MCF 10A (cell line): Measurements from ENCODE around the gene VWA3B. TPM values are rescaled to one million over a fixed set of nuclear protein-coding genes. Genes with fewer than 3 reads are reported as not detected.

Experiments used
- BruUV-seq: library from RNA; stranded (reverse); fragments of 400-500 nt; replicated peaks from 2 replicates; lab custom pipeline; 2021; lab: Mats Ljungman, UMichigan
- CTCF ChIA-PET: fragments of 300-600 bp; sonication (Branson Sonifier 250); formaldehyde crosslinking; extraction: SDS; loops from one replicate; lab custom pipeline; 2021; ENCODE audit warnings: antibody characterized with exemption, inconsistent platforms; lab: Yijun Ruan, JAX
- POLR2A ChIA-PET: fragments of 300-600, 350-650 bp; sonication (Branson Sonifier 250); formaldehyde crosslinking; extraction: SDS; loops from one replicate; lab custom pipeline; 2020; ENCODE audit warnings: antibody characterized with exemption, inconsistent platforms; lab: Yijun Ruan, JAX
- DNase-seq: peaks from one replicate; pipeline ENCODE4 v3.0.0-alpha.2; 2018; ENCODE audit not compliant: unreplicated experiment
- H3K27ac Mint-ChIP-seq: one replicate; pipeline ENCODE4 v1.8.0; 2022; ENCODE audit warnings: mild to moderate bottlenecking, low read depth, mixed read lengths; ENCODE audit not compliant: unreplicated experiment
- H3K27me3 Mint-ChIP-seq: one replicate; pipeline ENCODE4 v1.8.0; 2022; ENCODE audit warnings: mixed read lengths; ENCODE audit not compliant: insufficient read depth, unreplicated experiment
- H3K36me3 Mint-ChIP-seq: one replicate; pipeline ENCODE4 v1.8.0; 2022; ENCODE audit warnings: mild to moderate bottlenecking, moderate library complexity, mixed read lengths; ENCODE audit not compliant: insufficient read depth, unreplicated experiment
- H3K4me1 Mint-ChIP-seq: one replicate; pipeline ENCODE4 v1.8.0; 2022; ENCODE audit warnings: mixed read lengths; ENCODE audit not compliant: insufficient read depth, unreplicated experiment
- H3K4me3 Mint-ChIP-seq: one replicate; pipeline ENCODE4 v1.8.0; 2022; ENCODE audit warnings: mild to moderate bottlenecking, moderate library complexity, mixed read lengths; ENCODE audit not compliant: unreplicated experiment
- H3K9me3 Mint-ChIP-seq: one replicate; pipeline ENCODE4 v1.8.0; 2022; ENCODE audit warnings: mixed read lengths; ENCODE audit not compliant: unreplicated experiment
- intact Hi-C: fragments of 100-400 bp; cut with micrococcal nuclease; formaldehyde crosslinking; loops from 2 replicates; pipeline ENCODE4 v1.14.1; 2022
- total RNA-seq: library from RNA; stranded (reverse); gene quantifications from 2 replicates; pipeline ENCODE4 v1.2.3, GENCODE V29; 2022
- TF ChIP-seq, protein P1 (sequence below): fragments of 200-600 bp; IDR thresholded peaks from one replicate; pipeline ENCODE4 v1.8.0; 2022; ENCODE audit warnings: antibody characterized with exemption, mild to moderate bottlenecking; ENCODE audit not compliant: unreplicated experiment

Gene VWA3B
- total RNA-seq, 1 experiment from 2014 or later: not detected

DNA sequence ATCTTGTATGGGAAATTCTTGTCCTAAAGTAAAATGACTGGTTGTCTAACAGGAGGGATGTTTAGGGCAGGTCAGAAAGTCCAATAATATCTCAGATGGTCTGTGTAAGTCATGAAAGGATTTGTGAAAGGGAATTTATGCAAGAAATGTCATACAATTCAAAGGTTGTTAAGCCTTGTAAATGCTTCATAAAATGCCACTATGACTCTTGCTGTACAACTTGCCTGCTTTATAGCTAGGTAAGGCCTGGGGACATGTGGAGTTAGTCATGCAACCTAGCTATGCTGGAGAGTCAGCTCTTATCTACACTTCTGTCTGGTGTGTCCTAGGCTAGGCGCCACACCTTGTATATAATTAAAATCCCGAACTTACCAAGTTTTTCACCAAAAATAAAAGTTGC is 36.9 kb upstream of the VWA3B start:
- TF ChIP-seq, protein P1, sequence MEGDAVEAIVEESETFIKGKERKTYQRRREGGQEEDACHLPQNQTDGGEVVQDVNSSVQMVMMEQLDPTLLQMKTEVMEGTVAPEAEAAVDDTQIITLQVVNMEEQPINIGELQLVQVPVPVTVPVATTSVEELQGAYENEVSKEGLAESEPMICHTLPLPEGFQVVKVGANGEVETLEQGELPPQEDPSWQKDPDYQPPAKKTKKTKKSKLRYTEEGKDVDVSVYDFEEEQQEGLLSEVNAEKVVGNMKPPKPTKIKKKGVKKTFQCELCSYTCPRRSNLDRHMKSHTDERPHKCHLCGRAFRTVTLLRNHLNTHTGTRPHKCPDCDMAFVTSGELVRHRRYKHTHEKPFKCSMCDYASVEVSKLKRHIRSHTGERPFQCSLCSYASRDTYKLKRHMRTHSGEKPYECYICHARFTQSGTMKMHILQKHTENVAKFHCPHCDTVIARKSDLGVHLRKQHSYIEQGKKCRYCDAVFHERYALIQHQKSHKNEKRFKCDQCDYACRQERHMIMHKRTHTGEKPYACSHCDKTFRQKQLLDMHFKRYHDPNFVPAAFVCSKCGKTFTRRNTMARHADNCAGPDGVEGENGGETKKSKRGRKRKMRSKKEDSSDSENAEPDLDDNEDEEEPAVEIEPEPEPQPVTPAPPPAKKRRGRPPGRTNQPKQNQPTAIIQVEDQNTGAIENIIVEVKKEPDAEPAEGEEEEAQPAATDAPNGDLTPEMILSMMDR: no peak
- ChIA-PET CTCF (interaction anchor here (0.5 kb wide), 1 partner anchor 1452 kb away, joined by 4 read pairs; no protein-coding TSS in a partner anchor), POLR2A (no interaction called here)
- BruUV-seq: no TSS peak
- no peak overlapping the region for H3K4me3 Mint-ChIP-seq
- DNase-seq: peak; percentile 11
- H3K9me3 Mint-ChIP-seq: peaks cover 15% of the 10 kb centered on the region
- no peaks in the 10 kb centered on the region for H3K27me3 Mint-ChIP-seq
- peaks cover 7% of the 10 kb centered on the region for H3K36me3 Mint-ChIP-seq
- no peak overlapping the region for H3K27ac Mint-ChIP-seq
- no peaks in the 10 kb centered on the region for H3K4me1 Mint-ChIP-seq
- intact Hi-C loops: no loop called here

DNA sequence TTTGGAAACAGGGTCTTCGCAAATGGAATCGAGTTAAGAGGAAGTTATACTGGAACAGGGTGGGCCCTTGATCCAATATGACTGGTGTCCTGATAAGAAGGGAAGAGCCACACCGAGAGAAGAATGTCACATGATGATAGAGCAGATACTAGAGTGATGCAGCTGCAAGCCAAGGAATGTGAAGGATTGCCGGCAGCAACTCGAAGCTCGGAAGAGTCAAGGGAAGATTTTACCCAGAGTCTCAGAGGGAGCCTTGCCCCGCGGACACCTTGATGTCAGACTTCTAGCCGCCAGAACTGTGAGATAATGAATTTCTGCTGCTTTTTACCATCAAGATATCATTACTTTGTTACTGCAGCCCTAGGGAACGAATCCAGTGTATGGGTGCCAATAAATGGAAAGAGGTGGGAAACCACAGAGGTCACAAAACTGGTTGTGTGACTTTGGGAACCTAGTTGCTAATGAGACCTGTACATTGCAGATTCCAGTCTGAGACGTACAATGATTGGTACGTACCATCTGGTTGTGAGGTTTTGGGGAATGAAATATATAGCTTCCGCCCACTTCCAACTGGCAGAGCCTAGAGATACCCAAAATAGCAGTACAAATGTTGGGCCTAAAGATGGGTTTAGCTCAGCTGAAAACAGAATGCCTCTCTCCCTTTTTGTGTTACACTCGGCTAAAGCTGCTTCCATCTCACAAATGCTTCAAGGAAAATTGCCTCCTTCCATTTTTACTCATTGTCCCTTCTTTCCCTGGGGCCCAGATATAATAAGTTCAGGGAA is 28.6 kb upstream of the VWA3B start:
- Mint-ChIP-seq H3K9me3 (no peaks in the 10 kb centered on the region), H3K27me3 (no peaks in the 10 kb centered on the region), H3K27ac (no peak overlapping the region), H3K36me3 (no peaks in the 10 kb centered on the region), H3K4me3 (no peak overlapping the region), H3K4me1 (no peaks in the 10 kb centered on the region)
- ChIA-PET CTCF (interaction anchor here (0.6 to 1.1 kb wide), 2 partner anchors 12 to 685 kb away, joined by 3 read pairs; no protein-coding TSS in a partner anchor), POLR2A (no interaction called here)
- no TSS peak for BruUV-seq
- DNase-seq: no peak
- TF ChIP-seq, protein P1: no peak
- intact Hi-C loops: no loop called here

DNA sequence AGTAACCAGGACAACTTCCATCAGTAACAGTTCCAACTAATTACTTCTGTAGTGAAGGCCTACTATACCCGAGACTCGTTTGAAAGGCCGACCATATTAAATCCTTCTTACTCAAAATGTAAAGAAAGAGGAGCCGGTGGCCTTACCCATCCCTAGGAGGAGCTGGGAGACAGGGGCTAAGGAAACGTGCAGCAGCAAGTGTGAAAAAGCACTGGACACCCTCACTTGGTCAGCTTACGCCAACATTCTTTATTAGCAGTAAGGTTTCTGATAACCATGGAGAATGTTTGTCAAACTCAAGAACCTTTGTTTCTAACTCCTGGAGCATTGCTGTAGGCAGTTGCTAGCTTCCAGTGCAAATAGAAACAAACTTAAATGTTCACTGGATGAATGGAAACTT is 26.7 kb upstream of the VWA3B start:
- ChIA-PET POLR2A (interaction anchor here (0.7 to 1.1 kb wide), 2 partner anchors 12 to 68 kb away, joined by 3 to 4 read pairs; no protein-coding TSS in a partner anchor), CTCF (no interaction called here)
- Mint-ChIP-seq H3K27me3 (peaks cover 15% of the 10 kb centered on the region), H3K4me1 (no peaks in the 10 kb centered on the region), H3K27ac (no peak overlapping the region), H3K9me3 (no peaks in the 10 kb centered on the region), H3K4me3 (no peak overlapping the region), H3K36me3 (no peaks in the 10 kb centered on the region)
- intact Hi-C loops: no loop called here
- BruUV-seq: no TSS peak
- DNase-seq: no peak
- TF ChIP-seq, protein P1: no peak

DNA sequence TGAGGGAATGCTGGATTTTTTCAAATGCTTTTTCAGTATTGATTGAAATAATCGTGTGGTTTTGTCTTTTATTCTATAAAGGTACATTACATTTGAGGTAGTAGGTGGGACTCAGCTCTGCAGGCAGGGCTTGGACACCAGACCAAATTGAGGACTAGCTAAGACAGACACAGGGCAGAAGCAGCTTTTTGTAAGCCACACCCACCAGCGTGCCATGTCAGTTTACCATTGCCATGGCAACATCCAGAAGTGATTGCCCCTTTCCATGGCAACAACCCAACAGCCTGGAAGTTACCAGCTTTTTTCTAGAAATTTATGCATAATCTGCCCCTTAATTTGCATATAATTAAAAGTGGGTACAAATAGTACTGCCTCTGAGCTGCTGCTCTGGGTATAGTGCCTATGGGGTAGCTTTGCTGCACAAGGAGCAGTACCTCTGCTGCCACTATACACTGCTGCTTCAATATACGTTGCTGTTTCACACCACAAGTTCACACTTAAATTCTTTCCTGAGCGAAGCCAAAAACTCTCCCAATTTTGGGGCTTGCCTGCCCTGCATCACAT is 23.6 kb upstream of the VWA3B start:
- intact Hi-C loops: no loop called here
- Mint-ChIP-seq H3K4me1 (no peaks in the 10 kb centered on the region), H3K27me3 (peaks cover 20% of the 10 kb centered on the region), H3K36me3 (no peaks in the 10 kb centered on the region), H3K9me3 (no peaks in the 10 kb centered on the region), H3K27ac (no peak overlapping the region), H3K4me3 (no peak overlapping the region)
- TF ChIP-seq, protein P1: no peak
- DNase-seq: no peak
- ChIA-PET POLR2A (no interaction called here), CTCF (interaction anchor here (0.7 kb wide), 1 partner anchor 39 kb away, joined by 3 read pairs; no protein-coding TSS in a partner anchor)
- BruUV-seq: no TSS peak
